Limb (tissue), 2 donors: ENCODE results near the gene SLC16A12.

Experiments used
- DNase-seq, 2 donors: peaks; one replicate each; pipeline ENCODE4 v3.0.0-alpha.2; 2016; ENCODE audit errors: extremely low spot score in 2 of 2

Gene SLC16A12

DNA sequence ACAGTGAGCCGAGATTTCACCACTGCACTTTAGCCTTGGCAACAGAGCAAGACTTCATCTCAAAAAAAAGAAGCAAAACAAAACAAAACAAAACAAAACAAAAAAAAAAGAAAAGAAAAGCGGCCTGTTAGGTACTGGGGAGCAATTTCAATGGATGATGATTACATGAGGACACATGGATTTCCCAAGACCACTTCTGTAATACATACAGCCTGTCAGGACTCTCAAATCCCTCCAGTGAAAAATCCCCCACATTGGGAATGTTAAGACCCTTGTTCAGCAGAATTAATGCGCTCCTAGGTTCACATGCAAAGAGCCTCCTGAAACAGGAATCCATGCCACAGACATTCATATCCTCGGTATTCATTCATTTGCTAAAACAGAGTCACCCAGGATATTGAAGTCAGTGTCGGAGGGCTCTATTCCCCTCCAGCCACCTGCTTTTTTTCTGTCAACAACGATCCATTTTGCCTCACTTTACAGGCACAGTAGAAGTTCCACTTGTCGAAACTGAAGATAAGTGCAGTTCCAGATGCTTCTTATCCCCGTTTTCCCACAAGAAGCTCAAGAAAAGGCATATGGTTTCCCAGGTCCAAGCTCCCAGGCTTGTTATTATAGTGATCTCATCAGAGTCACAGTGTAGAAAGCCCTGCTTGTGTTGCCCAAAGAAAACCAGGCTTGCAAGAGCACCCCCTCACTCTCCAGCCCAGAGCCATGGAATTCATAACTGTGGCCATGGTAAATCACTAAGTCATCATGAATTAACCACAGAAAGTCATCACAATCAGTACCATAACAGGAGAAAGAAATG is 20.2 kb downstream of the SLC16A12 start:
- DNase-seq, result peak in 1 of 2 donors; percentile 27

DNA sequence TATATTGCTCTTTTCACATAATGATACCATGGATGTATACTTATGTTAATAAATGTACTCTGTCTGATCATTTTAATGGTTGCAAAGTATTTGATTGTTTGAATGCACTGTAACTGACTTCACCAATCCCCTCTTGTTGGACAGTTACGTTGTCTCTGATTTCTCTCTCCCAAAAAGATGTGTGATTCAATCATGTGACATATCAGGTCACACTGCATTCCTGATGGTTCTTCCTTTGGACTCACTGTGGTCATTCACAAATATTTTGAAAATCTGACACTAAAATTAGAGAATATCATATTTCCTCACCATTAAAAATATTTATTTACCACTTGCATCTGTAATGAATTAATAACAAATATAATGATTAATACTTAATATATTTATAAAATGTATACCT is 22.2 kb downstream of the SLC16A12 start:
- no peak for DNase-seq

DNA sequence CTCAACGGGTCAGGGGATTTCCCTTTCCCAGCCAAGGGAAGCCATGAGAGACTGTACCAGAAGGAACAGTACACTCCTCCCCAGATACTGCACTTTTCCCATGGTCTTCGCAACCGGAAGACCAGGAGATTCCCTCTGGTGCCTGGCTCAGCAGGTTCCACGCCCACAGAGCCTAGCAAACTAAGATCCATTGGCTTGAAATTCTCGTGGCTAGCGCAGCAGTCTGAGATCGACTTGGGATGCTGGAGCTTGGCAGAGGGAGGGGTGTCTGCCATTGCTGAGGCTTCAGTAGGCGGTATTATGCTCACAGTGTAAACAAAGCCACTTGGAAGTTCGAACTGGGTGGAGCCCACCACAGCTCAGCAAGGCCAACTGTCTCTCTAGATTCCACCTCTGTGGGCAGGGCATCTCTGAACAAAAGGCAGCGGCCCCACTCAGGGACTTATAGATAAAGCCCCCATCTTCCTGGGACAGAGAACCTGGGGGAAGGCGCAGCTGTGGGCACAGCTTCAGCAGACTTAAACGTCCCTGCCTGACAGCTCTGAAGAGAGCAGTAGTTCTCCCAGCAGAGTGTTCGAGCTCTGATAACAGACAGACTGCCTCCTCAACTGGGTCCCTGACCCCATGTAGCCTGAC is 29.6 kb downstream of the SLC16A12 start:
- no peak for DNase-seq

DNA sequence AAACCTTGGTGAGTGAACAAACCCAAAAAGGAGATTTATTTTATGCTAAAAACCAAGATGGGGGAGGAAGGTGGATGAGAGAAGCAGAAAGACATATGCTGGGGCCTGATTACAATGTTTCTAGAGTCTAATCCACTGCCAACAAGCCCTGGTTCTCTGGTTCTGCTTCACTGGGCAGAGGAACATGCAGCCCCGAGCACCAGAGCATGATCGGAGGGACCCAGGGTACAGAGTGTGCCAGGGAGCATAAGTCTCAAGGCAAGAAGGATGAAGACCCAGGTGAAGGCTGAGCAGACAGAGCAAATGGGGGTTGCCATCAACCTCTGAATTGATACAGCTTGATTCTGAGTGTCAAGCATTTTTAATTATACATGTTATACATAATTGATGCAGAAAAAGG is 30.7 kb downstream of the SLC16A12 start:
- DNase-seq, result no peak

DNA sequence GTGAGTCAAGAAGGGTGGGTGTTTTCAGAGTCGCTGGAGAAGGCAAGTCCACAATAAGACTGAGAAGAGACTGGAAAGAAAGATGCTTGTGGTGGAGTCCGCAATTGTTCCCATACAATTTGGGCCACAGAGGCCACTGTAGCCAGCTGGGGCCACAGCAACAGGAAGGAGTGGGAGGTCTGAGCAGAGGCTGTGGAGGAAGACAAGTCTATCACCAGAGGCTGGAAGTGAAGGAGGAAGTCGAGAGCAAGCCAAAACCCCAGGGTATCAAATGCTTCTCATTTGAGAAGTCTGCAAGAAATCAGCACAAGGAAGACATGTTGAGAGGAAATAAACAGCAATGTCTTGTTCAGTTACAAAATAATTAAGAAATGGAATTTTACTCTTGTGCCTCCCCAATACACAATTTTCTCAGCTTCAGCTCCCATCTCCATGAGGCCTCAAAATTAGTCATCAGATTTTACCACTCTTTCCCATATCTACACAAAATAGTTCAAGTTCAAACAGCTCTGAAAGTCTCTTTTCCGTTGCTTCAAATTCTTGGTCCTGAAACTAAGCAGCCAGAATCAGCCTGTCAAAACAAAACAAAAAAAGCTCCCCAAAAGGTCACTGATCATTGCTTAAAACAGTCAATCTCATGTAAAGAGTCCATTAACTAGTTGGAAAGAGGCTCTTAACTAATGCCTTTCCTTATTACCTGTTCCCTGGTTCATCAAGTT is 31.6 kb downstream of the SLC16A12 start:
- no peak for DNase-seq

DNA sequence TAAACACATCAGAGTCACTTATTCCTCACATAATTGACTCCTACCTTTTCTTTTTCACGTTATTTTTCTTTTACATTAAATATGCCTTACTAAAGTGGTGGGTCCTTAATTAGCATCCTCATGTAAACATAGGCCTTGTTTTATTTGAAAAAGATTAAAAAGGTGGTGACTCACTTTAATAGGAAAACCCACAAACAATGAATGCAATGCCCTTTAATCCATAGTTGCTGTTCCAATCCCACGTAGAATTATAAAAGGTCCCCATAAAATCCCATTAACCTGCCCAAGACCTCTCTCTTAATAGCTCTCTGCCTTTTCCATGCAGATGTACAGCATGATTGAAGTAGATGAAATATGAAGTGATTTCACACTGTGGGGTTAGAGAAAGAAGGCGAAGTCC is 32.2 kb downstream of the SLC16A12 start:
- DNase-seq, result no peak

DNA sequence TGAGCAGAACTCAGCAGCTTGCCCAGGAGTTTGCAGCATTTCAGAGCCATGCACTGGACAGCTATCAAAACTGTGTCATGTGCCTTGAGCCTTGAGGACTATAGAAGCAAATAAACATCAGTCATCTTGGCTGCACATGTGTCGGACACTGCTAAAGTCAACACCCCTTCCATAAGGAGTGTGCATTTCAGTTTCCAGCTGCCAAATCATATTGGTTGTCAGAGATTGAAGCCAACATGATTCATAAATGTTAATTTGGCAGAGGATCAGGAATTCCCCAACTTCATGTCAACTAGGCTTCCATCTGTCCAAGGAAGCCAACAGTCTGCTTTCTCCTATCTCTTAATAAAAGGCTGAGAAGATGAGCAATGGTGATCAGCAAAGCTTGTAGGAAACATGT is 32.8 kb downstream of the SLC16A12 start:
- no peak for DNase-seq

DNA sequence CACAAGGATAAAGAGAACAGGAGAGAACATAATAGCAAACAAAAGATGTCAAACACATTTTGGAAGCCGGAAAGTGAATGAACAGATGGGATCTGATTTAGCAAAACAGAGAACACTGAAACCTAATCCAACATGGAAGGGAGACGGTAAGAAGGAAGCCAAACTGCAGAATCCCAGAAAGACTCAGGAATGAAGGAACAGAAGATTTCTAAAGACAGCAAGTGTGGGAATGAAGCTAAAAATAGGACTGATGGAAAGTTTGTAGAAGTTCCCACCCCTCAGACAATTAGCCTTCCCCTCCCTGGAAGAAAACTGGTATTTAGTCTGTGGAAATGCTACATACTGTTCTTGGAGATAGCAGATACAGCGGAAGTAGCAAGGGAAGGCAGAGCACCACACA is 40.8 kb downstream of the SLC16A12 start:
- peak in 1 of 2 donors; percentile 58 for DNase-seq

DNA sequence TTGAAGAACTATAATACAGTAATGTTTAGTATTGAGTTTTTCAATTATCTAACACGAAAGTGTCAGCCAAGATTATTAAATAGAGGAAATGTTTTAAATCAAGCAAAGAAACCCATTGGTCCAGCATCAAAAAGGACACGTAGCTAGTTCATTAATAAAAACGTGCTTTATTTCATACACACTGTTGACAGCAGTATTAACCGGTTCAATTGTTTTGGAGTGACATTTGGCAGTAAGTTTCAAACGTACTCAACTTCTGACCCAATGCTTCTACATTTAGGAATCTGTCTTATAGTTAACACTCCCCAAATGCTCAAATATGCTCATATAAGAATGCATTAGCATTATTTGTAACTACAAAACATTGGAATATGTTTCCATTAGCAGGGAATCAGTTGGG is 41.3 kb downstream of the SLC16A12 start:
- no peak for DNase-seq

DNA sequence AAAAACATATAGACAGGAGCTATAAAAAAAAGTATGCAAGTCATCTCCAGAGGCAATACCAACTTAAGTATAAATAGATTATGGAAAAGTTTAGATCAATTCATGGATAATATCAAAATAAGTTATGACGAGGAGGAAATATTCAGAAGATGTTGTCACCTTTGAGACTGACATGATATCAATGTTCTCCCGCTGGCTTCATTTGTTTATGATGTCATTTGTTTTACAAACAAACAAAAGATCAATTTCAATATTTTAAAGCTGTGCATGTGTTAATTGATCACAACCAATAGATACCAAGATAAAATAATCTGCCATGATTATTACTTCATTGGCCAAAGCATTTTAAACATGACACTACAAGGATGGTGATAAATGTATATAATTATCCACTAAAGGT is 43.5 kb downstream of the SLC16A12 start:
- DNase-seq, result no peak

DNA sequence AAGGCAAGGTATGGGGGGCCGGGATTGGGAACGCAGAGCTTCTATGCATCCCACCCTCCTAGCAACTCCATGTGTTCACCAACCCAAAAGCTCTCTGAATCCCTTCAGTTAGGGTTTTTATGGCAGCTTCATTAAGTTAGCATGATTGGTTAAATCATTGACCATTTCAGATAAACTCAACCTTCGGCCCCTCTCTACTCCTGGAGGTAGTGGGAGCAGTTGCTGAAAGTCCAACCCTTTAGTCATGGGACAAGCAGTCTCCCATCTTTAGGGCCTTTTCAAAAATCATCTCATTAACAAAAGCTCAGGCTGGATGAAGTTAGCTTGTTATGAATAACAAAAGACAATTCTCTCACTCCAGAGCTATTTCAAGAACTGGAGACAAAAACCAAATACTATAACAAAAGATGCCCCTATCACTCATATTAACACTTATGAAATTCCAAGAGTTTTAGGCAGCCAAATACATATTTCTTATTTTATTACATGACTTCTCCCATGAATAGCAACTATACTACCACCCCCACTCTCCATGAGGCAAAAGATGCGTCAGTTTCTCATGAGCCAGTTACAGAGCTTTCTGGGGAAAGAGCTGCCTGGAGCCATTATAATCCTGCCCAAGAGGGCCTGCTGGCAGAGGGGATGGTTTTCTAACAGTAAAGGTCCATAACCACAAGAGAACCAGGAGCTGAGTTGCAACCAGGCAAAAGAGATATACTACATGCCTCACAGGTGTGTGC is 44.6 kb downstream of the SLC16A12 start:
- no peak for DNase-seq

DNA sequence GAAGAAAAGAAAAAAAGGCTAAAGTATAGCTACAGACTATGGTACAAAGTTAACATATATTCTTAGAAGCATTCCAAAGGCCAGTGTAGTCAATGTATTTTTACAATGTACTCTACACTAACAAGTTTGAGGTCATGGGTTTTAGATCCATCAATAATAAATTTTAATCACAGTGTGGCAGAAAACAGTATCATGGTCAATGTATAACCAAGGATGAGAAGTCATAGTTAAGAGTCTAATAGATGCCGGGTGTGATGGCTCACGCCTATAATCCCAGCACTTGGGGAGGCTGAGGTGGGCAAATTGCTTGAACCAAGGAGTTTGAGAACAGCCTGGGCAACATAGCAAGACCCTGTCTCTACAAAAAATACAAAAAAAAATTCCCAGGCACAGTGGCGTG is 53.1 kb downstream of the SLC16A12 start:
- no peak for DNase-seq

DNA sequence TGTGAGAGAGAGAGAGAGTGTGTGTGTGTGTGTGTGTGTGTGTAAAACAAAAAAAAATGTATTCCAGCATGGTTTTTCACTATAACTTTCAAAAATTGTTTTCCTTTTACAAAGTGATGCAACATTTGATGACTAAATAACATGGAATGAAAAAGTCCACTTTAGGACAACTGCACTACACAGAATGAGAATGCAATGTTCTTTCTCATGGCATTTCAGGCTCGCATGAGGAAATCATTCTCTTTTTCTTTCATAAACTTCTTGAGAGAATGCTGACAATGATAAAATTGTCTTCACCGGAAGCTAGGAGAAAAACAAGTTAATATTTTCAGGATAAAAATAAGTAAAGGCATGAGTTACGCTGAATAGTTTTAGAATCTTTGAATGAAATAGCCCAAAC is 53.7 kb downstream of the SLC16A12 start:
- DNase-seq, result no peak

DNA sequence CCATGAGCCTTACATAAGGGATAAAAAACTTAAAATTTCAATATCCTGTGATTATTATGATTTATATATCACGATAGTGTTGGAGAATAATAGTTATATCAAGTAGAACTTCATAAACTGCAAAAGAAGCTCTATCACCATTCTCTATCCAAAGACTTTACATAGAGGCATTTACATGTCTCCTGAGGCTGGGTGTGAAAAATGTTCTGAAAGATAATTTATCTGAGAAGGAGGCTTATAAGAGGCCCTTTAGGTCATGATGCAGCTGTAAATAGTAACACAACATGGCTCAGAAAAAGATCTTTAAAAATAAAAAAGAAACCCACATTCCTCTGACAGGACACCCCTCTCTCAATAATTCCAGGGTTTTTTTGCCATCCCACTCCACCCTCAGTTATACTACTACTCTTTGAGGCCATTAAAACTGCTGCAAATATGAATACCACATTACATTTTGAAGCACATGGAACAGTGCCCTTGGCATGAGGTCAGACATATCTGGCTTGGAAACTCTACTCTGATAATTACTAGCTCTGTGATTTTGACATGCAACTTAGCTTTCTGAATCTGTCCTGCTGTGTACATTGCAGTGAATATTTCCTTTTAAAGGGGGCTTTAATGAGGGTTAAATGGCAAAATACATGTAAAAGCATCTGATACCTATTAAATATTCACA is 55.5 kb downstream of the SLC16A12 start:
- no peak for DNase-seq

DNA sequence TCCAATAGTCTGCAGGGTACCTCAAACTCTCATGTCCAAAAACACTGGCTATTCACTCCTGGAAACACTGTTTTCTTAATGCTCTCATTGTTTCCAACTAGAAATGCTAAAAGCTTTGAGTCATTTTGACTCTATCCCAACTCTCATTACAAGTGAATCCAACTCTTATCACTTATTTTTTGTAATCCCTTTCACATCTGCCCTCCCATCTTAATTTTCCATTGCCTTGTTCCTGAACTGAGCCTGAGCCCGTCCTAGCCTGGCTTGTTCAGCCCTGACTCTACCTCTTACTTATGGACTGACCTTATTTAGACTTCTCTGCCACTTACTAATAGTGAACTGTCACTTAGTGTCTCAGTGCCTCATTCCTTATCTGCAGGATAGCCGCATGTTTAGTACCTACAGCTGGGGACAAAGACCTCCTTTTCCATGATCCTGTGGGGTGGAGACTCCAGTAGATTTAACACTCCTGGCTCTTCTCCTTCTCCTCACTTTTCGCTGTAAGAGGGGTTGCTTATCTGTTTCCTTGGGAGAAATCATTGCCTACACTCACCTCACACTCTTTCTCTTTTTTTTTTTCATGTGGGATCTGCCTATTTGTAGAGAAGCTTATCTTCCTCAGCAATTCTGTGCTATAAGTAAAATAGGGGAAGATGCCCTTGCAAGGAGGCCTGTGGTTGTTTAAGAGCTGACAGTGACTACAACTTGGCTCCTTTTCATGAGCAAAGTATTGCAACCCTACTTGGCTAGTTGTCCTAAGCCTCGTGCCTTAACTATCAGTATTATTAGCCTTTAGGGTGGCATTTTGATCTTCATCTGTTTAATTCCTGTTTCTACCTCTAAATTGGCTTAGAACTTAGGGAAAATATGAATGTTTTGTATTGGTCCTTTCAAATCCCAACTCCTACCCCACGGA is 56.4 kb downstream of the SLC16A12 start:
- DNase-seq, result no peak

DNA sequence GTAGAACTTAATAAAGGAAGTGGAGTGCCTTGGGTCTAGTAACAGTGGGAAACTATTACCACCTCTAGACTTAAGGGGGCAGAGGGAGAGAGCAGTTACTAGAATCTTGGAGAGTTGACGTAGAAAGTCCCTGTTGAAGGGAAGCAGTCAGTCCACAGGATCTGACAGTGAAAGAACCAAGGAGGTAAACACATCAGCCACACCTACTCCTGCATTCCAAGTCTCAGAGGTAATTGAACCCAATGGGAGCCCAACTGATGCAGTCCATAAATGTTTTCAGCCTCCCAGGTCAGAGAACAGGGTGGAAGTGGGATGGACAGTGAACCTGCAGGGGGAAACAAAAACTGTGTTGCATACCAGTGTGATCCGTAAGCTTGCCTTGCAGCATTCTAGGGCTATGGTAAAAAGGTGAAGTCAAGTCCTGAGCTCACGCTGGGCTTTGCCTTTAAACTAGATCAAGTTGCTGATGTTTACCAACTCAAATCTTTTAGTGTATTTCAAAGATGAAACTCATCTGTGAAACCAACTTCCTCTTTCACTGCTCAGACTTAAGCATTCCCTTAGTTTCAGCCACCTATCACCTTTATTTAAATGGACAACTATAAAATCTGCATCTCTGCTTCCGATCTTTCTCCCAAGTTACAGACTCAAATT is 57.2 kb downstream of the SLC16A12 start:
- DNase-seq, result no peak

DNA sequence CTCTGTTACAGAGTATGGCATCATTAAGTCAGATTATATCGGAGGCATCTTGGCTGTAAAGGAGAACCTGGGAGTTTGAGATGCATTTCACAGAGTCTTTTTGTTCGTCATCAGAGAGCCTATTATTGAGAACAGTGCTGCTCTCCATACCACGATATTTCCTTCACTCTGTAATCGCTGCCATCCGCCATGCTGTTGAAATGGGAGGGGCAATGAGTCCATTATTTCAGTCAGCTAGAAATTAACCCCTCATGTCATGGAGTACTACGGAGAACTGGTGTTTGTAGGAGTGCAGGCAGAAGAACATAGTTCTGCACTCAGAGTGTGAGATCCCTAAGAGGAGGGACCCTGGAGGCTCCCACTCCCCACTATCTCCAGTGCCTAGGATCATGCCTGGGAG is 59.2 kb downstream of the SLC16A12 start:
- DNase-seq, result no peak

DNA sequence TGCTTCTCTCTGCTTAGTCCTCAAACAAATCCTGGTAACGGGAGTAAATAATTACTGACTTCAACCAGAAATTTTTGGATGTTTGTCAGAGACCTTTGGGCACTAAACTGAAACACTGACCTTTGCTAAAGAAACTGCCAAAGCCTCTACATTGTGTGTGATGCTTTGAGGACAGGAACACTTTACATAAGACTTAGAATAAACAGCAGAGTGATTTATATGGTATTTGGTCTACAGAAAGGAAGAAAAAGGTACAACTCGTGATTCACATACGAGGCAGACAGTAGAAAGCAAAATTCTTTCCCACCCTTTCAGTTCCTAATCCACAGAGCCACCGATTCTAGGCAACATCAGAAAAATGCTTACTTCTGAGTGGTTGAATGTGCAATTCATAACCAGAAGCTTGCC is 59.8 kb downstream of the SLC16A12 start:
- DNase-seq, result no peak

DNA sequence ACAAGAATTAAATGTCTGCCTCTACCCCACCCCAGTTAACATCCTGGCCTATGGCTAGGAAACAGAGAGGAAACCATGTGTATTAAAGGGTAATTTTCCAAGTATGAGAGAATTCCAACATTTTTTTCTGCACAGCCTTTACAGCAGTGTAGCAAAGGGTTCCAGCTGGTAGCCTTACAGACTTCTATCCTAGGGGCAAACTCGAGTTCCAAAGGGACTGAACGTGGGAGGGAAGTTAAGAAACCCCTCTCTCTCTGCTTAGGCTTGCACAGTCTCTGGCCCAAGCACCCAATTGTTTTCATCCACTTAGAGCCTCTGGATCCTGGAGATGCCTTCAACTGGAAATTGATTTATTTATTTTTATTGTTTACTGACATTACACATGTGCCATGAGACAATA is 60.3 kb downstream of the SLC16A12 start:
- no peak for DNase-seq

DNA sequence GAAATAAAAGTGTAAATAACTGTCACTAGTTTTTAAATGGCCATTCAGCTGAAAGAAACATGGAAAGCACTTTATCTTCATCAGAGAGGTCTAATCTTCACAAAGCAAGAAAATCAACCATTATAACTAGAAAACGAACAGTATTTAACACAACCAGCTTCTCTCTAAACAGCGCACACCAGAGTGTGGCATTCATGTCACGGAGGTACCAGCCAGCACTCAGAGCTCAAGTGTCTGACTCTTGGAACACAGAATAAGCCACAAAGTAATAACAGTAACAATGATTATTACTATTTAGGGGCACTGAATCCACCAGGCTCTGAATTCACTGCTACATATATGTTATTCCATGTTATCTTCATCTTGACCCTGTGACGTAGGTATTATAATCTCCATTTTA is 60.9 kb downstream of the SLC16A12 start:
- no peak for DNase-seq
